ENCODE measurements around the gene SLC25A43. TPM values are rescaled to one million over a fixed set of nuclear protein-coding genes. Genes with fewer than 3 reads are reported as not detected.
"Not testable (repeated sequence)": the region's sequence is repeated elsewhere in the genome, so short reads cannot be mapped to it uniquely, and the experiment has no call there.

The SLC25A43 gene
- 34.3 and 46.8 TPM in 2 replicates for total RNA-seq (2014; rRNA removed; shearing (Covaris generic))

GRCh38 chrX:119398974-119399771 is at the start of gene SLC25A43:
Gene SLC25A43, plus strand, starts transcription at chrX:119399336. Its CDS starts 68 bp downstream, at chrX:119399404.
- peak; percentile 43 for DNase-seq (ENCODE audit: low read depth)

- DNase-seq (ENCODE audit: low read depth) = no peak
Measured at GRCh38 chrX:119359618-119360382, 39.3 kb upstream of the SLC25A43 start.

GRCh38 chrX:119361451-119361850 is 37.7 kb upstream of the SLC25A43 start:
- not testable (repeated sequence) for DNase-seq (ENCODE audit: low read depth)

- not testable (repeated sequence) for DNase-seq (ENCODE audit: low read depth)
Measured at GRCh38 chrX:119362074-119362473, 37.1 kb upstream of the SLC25A43 start.

- DNase-seq (ENCODE audit: low read depth) = no peak
Measured at GRCh38 chrX:119363391-119363790, 35.7 kb upstream of the SLC25A43 start.

GRCh38 chrX:119371861-119372260 is 27.3 kb upstream of the SLC25A43 start:
- not testable (repeated sequence) for DNase-seq (ENCODE audit: low read depth)

GRCh38 chrX:119374736-119375135 is 24.4 kb upstream of the SLC25A43 start:
- DNase-seq (ENCODE audit: low read depth) = peak; percentile 88

GRCh38 chrX:119375561-119375960 is 23.6 kb upstream of the SLC25A43 start:
- peak; percentile 83 for DNase-seq (ENCODE audit: low read depth)

- no peak for DNase-seq (ENCODE audit: low read depth)
Measured at GRCh38 chrX:119376312-119376711, 22.8 kb upstream of the SLC25A43 start.

- no peak for DNase-seq (ENCODE audit: low read depth)
Measured at GRCh38 chrX:119381349-119381944, 17.7 kb upstream of the SLC25A43 start.

GRCh38 chrX:119382606-119383005 is 16.5 kb upstream of the SLC25A43 start:
- DNase-seq (ENCODE audit: low read depth) = no peak

GRCh38 chrX:119386685-119387084 is 12.5 kb upstream of the SLC25A43 start:
- not testable (repeated sequence) for DNase-seq (ENCODE audit: low read depth)

GRCh38 chrX:119387426-119387825 is 11.7 kb upstream of the SLC25A43 start:
- not testable (repeated sequence) for DNase-seq (ENCODE audit: low read depth)

GRCh38 chrX:119389214-119389613 is 9.9 kb upstream of the SLC25A43 start:
- DNase-seq (ENCODE audit: low read depth) = no peak

- no peak for DNase-seq (ENCODE audit: low read depth)
Measured at GRCh38 chrX:119389871-119390501, 9.2 kb upstream of the SLC25A43 start.

- peak; percentile 64 for DNase-seq (ENCODE audit: low read depth)
Measured at GRCh38 chrX:119391279-119391678, 7.9 kb upstream of the SLC25A43 start.

GRCh38 chrX:119393144-119393543 is 6.0 kb upstream of the SLC25A43 start:
- no peak for DNase-seq (ENCODE audit: low read depth)

- peak; percentile 13 for DNase-seq (ENCODE audit: low read depth)
Measured at GRCh38 chrX:119398587-119398973, 556 bp upstream of the SLC25A43 start.

- DNase-seq (ENCODE audit: low read depth) = peak; percentile 37
Measured at GRCh38 chrX:119399772-119400101, 601 bp downstream of the SLC25A43 start.

- DNase-seq (ENCODE audit: low read depth) = no peak
Measured at GRCh38 chrX:119401569-119401968, 2.4 kb downstream of the SLC25A43 start.

GRCh38 chrX:119402588-119402987 is 3.5 kb downstream of the SLC25A43 start:
- no peak for DNase-seq (ENCODE audit: low read depth)

GRCh38 chrX:119406776-119407175 is 7.6 kb downstream of the SLC25A43 start:
- DNase-seq (ENCODE audit: low read depth) = peak; percentile 69
